Muscle of back (tissue), 11 donors: ENCODE measurements around the gene GINS2. TPM values are rescaled to one million over a fixed set of nuclear protein-coding genes. Genes with fewer than 3 reads are reported as not detected.

Source experiments
- DNase-seq, 3 donors: peaks; one replicate each; pipeline versions ENCODE4 v3.0.0 to v3.0.0-alpha.2; 2013
- polyA plus RNA-seq, 10 donors: library from polyadenylated mRNA; unstranded; fragments of 120-200 nt; gene quantifications; one replicate each; pipeline ENCODE4 v1.2.1, GENCODE V29; 2013; ENCODE audit not compliant: insufficient read length in 10 of 10

The GINS2 gene
- polyA plus RNA-seq, 10 donors, result 8.2 to 17.7 (median 10.7) TPM

DNA sequence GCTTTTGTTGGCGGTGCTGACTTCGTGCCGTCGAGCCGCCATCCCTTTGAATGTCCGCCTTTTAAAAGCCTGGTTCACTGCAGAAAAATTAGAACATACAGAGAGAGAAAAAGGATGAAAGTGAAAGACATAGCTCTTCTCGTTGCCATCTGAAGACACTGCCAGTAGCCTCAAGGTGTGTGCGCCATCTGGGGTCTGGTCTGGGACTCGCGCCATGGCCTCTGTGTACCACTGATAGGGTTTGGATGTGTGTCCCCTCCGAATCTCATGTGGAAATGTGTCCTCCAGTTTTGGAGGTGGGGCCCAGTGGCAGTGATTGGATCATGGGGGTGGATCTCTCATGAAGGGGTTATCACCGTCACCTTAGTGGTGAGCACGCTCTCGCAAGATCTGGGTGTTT is 60.1 kb downstream of the GINS2 start:
- DNase-seq, result no peak

DNA sequence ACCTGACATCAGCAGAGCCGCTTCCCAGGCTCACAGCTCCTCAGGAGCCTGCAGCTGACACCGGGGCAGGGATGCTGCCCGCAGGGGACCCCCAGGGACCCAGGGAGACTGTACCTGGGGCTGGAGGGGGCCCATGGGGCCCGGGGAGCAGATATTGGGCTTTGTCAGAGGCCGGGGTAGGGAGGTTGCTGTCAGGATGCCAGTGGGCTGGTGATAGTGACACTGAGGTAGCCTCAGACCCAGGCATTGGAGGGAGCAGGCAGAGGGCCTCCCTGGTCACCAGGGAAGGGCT is 60.5 kb downstream of the GINS2 start:
- no peak for DNase-seq

DNA sequence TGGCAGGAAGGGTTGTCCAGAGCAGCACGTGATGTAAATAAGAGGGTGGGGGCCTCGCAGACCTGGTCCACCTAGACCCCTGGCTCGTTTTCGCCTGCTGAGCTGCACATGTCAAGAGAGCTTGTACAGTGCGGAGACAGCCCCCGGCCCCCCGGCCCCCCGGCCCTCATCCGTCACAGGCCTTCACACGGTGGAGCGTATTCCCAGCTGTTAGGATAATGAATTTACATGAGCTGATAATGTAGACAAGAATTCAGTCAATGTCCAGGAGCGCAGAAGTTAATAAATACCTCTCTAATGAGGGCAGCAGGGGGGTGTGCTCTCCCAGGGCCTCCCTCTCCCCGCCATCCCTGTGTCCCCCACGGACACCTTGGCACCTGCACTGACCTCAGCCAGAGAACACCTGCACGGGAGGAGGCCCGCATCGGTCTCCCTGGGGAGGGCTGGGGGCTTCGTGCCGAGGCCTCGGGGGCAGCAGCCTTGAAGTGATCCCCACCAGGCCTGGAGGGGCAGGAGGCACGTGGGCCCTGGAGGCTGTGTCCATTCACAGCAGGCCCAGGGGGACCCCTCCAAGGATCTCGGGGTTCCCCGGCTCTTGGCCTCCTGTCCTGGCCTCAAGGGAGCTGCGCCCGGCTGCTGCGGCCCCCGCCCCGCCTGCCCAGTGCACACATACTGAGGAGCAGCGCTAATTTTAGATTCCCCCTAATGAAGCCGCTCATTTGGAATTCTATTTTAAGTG is 61.1 kb downstream of the GINS2 start:
- peak in 1 of 3 donors; percentile 46 for DNase-seq

DNA sequence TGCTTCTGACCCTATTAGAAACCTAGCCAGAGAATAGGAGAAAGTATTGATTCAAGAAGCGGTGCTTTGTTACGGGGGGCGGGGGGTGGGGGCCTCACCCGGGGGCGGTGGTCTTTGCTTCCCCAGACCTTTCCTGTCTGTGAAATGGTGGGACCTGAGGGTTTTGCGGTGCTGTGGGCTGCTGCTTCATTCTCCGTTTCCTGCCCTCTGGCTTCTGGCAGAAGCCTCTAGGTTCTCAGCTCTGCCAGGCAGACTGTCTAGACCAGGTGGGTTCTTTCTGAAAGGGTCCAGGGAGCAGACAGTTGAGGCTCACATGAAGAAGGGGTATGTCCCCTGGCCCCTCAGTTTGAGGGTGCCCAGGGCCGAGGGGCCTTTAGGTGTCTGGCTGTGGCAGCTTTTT is 61.7 kb downstream of the GINS2 start:
- DNase-seq, result no peak

Other genes starting within 250 kb of the GINS2 start
- 10 to 100 TPM; 40.0 to 55.2 (median 46.3) TPM for gene GSE1, start 75.6 kb downstream of the GINS2 start, polyA plus RNA-seq
- gene C16orf74, start 62.1 kb upstream of the GINS2 start, polyA plus RNA-seq, result 1 to 10 TPM in 7 of 10 donors, under 1 TPM in 3; 0.76 to 4.7 (median 1.3) TPM
- 10 to 100 TPM; 16.0 to 23.4 (median 19.6) TPM for gene EMC8, start 110.6 kb upstream of the GINS2 start, polyA plus RNA-seq
- gene COX4I1, start 110.7 kb upstream of the GINS2 start, polyA plus RNA-seq, result 100 to 1,000 TPM; 332 to 475 (median 380) TPM
- gene IRF8, start 210.2 kb upstream of the GINS2 start, polyA plus RNA-seq, result 1 to 10 TPM; 3.2 to 7.3 (median 6.1) TPM